ENCODE results near the gene USP6NL. TPM values are rescaled to one million over a fixed set of nuclear protein-coding genes. Genes with fewer than 3 reads are reported as not detected.

USP6NL gene
- polyA plus RNA-seq, 1 of the 3 experiments (the other 2 are of a cell fraction) = 8.9 TPM

- Histone ChIP-seq H3K36me3 (replicated peaks in 1 of 2; ENCODE audit: control insufficient read depth in 1 of 2, insufficient read depth in 2 of 2, low read length in 1 of 2) (peaks cover 14 to 17% of the 10 kb centered on the region in 2 experiments), H3K4me1 (ENCODE audit: control insufficient read depth in 1 of 2, insufficient read depth in 2 of 2, low read depth in 1 of 2, low read length in 1 of 2) (peaks cover 0 to 4% of the 10 kb centered on the region in 2 experiments; a peak in 2 of 4 replicates), H3K4me3 (ENCODE audit: low read depth in 2 of 2, low read length in 1 of 2) (no peak overlapping the region), H2AFZ (ENCODE audit: low read depth) (no peak overlapping the region), H4K20me1 (ENCODE audit: insufficient read depth) (no peaks in the 10 kb centered on the region), H3K9me3 (no peaks in the 10 kb centered on the region), H3K4me2 (no peak overlapping the region), H3K9ac (no peak overlapping the region), H3F3A (replicated peaks; ENCODE audit: insufficient read depth) (peaks cover under 1% of the 10 kb centered on the region), H3K79me2 (ENCODE audit: insufficient read depth) (no peaks in the 10 kb centered on the region; the same call in 1 of the 2 replicates), H3K27me3 (ENCODE audit: insufficient read depth) (no peaks in the 10 kb centered on the region), H3K27ac (ENCODE audit: low read depth in 2 of 2, low read length in 1 of 2) (no peak overlapping the region), H3K9me2 (no peaks in the 10 kb centered on the region)
- WGBS (ENCODE audit: low lambda C conversion rate) = 100% methylated on average over 1 of the region's 1 CpG
- CTCF ChIA-PET = interaction anchor here (0.9 to 1.6 kb wide), 2 partner anchors 36 to 54 kb away, joined by 3 read pairs; no protein-coding TSS in a partner anchor
- POLR2A ChIA-PET = interaction anchor here (0.7 kb wide), 1 partner anchor 252 kb away, joined by 3 read pairs; no protein-coding TSS in a partner anchor
- no peak for TF ChIP-seq EP300 (IDR thresholded peaks at IDR 0.05; ENCODE audit: borderline replicate concordance in 1 of 2, low read depth in 1 of 2, low read length in 1 of 2)
- TF ChIP-seq TEAD4 (IDR thresholded peaks at IDR 0.05; ENCODE audit: borderline replicate concordance, insufficient read depth) = no peak
- TF ChIP-seq USF2 (IDR thresholded peaks at IDR 0.05; ENCODE audit: borderline replicate concordance, low read depth, low read length) = no peak
- no peak for TF ChIP-seq CTCF (IDR thresholded peaks at IDR 0.05)
- TF ChIP-seq YY1 (IDR thresholded peaks at IDR 0.05; ENCODE audit: low read depth) = no peak
- no peak for TF ChIP-seq NFIC (IDR thresholded peaks at IDR 0.05; ENCODE audit: borderline replicate concordance)
- no peak for TF ChIP-seq GABPA (IDR thresholded peaks at IDR 0.05; ENCODE audit: low read depth)
- TF ChIP-seq RXRA (IDR thresholded peaks at IDR 0.05; ENCODE audit: borderline replicate concordance, low read depth) = no peak
- no peak for TF ChIP-seq TAF1 (IDR thresholded peaks at IDR 0.05; ENCODE audit: borderline replicate concordance, low read depth, low read length)
- no peak for TF ChIP-seq JUND (IDR thresholded peaks at IDR 0.05)
- TF ChIP-seq CHD2 (IDR thresholded peaks at IDR 0.05; ENCODE audit: low read length, partially characterized antibody) = no peak
- no peak for TF ChIP-seq FOSL2 (IDR thresholded peaks at IDR 0.05; ENCODE audit: borderline replicate concordance, low read depth)
- no peak for DNase-seq
Observed at GRCh38 chr10:11478807-11479206, 132.6 kb downstream of the USP6NL start.

GRCh38 chr10:11475831-11476434, 135.5 kb downstream of the USP6NL start:
- DNase-seq = no peak
- peaks cover 0 to 4% of the 10 kb centered on the region in 2 experiments; a peak in 2 of 4 replicates for H3K4me1 ChIP-seq (ENCODE audit: control insufficient read depth in 1 of 2, insufficient read depth in 2 of 2, low read depth in 1 of 2, low read length in 1 of 2)
- H2AFZ ChIP-seq (ENCODE audit: low read depth) = no peak overlapping the region
- 89% methylated on average over 3 of the region's 3 CpGs for WGBS (ENCODE audit: low lambda C conversion rate)
- no peak overlapping the region for H3K9ac ChIP-seq
- H4K20me1 ChIP-seq (ENCODE audit: insufficient read depth) = no peaks in the 10 kb centered on the region
- peaks cover 0 to 14% of the 10 kb centered on the region in 2 experiments for H3K36me3 ChIP-seq (replicated peaks in 1 of 2; ENCODE audit: control insufficient read depth in 1 of 2, insufficient read depth in 2 of 2, low read length in 1 of 2)
- no peaks in the 10 kb centered on the region for H3K27me3 ChIP-seq (ENCODE audit: insufficient read depth)
- no peaks in the 10 kb centered on the region for H3K9me2 ChIP-seq
- H3K4me2 ChIP-seq = no peak overlapping the region
- H3F3A ChIP-seq (replicated peaks; ENCODE audit: insufficient read depth) = peaks cover 3% of the 10 kb centered on the region
- POLR2A ChIA-PET = no interaction called here
- H3K9me3 ChIP-seq = no peaks in the 10 kb centered on the region
- CTCF ChIA-PET = interaction anchor here (0.7 to 1.4 kb wide), 3 partner anchors 16 to 282 kb away, joined by 4 to 5 read pairs (median 4); no protein-coding TSS in a partner anchor
- TF ChIP-seq TEAD4 (IDR thresholded peaks at IDR 0.05; ENCODE audit: borderline replicate concordance, insufficient read depth) (no peak), MXI1 (IDR thresholded peaks at IDR 0.05; ENCODE audit: low read depth, low read length) (no peak), TAF1 (IDR thresholded peaks at IDR 0.05; ENCODE audit: borderline replicate concordance, low read depth, low read length) (no peak), GATA2 (CRISPR knock-in tag; IDR thresholded peaks at IDR 0.05) (no peak), MAX (IDR thresholded peaks at IDR 0.05; ENCODE audit: low read depth) (no peak), YY1 (IDR thresholded peaks at IDR 0.05; ENCODE audit: low read depth) (no peak)
- H3K79me2 ChIP-seq (ENCODE audit: insufficient read depth) = no peaks in the 10 kb centered on the region; the same call in 1 of the 2 replicates
- no peak overlapping the region for H3K4me3 ChIP-seq (ENCODE audit: low read depth in 2 of 2, low read length in 1 of 2)
- peak overlapping the region in 1 of 2 experiments; percentile 34; a peak in 1 of 4 replicates for H3K27ac ChIP-seq (ENCODE audit: low read depth in 2 of 2, low read length in 1 of 2)
